ENCODE data around the gene PRTFDC1.

- TF ChIP-seq ZBTB7A (IDR thresholded peaks at IDR 0.05; ENCODE audit: low read depth) (no peak), TEAD4 (IDR thresholded peaks at IDR 0.05) (no peak), TAF1 (IDR thresholded peaks at IDR 0.05; ENCODE audit: low read depth) (no peak), RAD21 (IDR thresholded peaks at IDR 0.05; ENCODE audit: low read depth) (no peak), EP300 (IDR thresholded peaks at IDR 0.05; ENCODE audit: borderline replicate concordance) (no peak), CEBPB (IDR thresholded peaks at IDR 0.05) (no peak), EGR1 (IDR thresholded peaks at IDR 0.05) (no peak)
These were observed 128.3 kb downstream of the PRTFDC1 start for GRCh38 chr10:24824124-24824523.
